Hypothalamus (tissue), 51 donors: ENCODE data around the gene FAM193A.

Source experiments
- DNase-seq, 51 donors: peaks; one replicate each; lab custom pipeline; 2025; lab: John Stamatoyannopoulos, UW

FAM193A gene, protein sequence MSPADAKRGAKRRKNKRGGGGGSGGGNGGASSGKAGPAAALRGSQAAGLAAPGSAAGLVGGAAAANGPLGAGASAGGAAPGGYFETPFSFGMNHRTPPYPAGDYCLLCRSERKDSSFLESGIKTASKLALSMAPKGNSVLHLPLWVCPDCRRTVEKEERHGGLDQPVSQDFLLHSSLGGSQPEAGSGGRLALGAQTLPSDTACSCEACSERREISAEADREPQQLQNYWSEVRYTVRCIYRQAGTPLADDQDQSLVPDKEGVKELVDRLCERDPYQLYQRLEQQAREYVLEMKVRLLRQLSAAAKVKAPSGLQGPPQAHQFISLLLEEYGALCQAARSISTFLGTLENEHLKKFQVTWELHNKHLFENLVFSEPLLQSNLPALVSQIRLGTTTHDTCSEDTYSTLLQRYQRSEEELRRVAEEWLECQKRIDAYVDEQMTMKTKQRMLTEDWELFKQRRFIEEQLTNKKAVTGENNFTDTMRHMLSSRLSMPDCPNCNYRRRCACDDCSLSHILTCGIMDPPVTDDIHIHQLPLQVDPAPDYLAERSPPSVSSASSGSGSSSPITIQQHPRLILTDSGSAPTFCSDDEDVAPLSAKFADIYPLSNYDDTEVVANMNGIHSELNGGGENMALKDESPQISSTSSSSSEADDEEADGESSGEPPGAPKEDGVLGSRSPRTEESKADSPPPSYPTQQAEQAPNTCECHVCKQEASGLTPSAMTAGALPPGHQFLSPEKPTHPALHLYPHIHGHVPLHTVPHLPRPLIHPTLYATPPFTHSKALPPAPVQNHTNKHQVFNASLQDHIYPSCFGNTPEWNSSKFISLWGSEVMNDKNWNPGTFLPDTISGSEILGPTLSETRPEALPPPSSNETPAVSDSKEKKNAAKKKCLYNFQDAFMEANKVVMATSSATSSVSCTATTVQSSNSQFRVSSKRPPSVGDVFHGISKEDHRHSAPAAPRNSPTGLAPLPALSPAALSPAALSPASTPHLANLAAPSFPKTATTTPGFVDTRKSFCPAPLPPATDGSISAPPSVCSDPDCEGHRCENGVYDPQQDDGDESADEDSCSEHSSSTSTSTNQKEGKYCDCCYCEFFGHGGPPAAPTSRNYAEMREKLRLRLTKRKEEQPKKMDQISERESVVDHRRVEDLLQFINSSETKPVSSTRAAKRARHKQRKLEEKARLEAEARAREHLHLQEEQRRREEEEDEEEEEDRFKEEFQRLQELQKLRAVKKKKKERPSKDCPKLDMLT (N-terminal part only)

DNA sequence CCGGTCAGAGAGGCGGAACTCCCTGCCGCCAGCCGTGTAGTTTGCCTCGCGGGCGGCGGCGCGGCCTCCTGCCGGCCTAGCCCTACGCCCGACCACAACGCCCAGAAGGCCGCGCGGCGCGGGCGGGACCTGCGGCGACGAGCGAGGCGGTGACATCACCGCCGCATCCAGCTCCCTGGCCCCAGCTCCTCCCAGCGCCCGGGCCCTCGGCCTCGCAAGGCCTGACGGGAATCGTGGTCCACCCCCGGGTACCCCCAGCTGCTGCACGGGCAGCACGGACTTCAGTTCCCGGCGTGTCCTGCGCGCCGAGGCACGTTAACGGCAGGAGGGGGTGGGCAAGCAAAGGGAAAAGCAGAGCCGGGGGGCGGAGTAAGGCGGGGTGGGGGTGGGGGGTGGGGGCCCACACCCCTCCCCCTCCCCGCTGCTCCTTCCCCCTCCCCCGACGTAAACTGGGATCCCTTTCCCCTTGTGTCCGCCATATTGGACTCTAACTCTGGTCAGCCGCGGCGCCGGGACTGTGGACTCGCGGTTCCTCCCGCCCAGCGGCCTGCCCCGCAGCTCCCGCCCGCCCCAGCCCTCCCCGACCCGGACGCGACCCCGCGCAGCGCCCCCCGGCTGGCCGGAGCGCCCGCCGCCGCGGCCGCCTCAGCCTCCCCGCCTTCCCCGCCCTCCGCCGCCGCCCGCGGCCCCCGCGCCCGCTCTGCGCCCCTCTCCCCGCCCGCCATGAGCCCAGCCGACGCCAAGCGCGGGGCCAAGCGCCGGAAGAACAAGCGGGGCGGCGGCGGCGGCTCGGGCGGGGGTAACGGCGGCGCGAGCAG is at the start of gene FAM193A:
Gene FAM193A (plus strand): TSS at position 455 of the 818 bp plus-strand sequence. CDS start 269 bp downstream, at position 724.
- peak; percentile 62 to 100 (median 99) for DNase-seq

GRCh38 chr4:2486981-2487380 is 49.5 kb upstream of the FAM193A start:
- DNase-seq, result no peak

- DNase-seq, result no peak
These were observed 48.8 kb upstream of the FAM193A start for GRCh38 chr4:2487632-2488031.

DNA sequence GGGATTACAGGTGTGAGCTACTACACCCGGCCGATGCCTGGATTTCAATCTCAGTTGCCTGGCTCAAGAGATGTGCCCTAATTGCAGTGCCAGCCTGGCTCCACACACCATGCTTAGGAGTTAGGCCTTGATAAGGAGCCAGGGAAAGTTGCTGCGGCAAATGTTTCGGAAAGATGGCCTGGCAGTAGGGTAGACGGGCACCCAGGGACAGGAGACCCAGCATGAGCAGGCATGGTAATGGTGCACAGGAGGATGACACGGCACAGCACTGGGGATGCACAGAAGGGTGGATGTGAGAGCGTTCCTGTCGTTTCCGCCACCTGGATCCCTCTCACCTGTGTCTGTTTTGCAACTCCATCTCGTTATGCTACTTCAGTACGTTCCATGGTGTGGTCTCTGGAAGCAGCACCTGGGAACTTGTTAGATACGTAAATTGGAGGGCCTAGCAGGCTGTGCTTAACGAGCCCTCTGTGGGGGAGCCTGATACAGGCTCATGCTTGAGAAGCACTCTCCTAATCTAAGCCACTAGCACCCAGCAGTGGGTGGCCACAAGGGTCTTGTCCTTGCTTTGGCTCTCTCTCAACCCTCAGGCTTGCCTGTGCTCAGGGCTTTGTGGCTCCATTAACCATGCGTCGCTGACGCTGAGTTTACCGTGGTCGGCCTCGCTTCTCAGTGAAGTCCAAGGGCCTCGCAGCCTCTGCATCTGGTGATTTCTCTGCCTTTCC is 47.2 kb upstream of the FAM193A start:
- no peak for DNase-seq

- DNase-seq, result no peak
These were observed 46.5 kb upstream of the FAM193A start for GRCh38 chr4:2489841-2490552.

DNA sequence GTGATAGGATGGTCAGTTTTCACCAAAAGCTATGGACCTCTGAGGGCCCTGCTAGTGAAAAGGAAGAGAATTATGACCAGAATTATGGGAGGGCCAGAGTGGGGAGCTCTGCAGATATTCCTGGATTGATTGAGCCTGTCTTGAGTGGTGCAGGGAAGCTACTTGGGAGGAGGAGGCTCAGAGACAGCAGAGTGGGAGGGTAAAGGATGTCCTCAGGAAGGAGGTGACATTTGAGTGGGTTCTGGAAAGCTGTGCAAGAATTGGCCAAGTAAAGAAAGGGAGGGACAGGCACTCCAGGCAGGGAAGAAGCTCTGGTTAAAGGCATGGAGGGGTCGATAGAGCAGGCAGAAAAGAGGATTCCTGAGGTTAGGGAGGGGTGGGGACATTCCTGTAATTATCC is 43.5 kb upstream of the FAM193A start:
- no peak for DNase-seq

DNA sequence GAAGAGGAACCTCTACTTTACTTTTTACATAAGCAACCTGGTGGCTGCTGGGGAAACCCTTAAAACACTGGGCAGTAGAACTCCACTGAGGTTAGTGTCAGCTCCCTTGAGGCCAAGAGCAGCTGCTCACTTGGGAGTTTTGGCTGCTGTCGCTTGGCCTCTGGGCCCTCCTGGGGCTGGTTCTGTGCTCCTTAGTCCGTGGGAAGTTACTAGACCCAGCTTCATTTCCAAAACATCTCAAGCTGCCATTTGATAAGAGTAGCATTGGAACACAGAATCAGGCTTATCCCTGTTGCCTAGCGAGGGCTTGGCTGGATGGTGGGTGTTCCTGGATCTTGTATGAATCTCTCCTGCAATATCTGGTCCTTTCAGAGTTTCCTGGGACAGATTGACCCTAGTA is 41.5 kb upstream of the FAM193A start:
- DNase-seq, result no peak

DNA sequence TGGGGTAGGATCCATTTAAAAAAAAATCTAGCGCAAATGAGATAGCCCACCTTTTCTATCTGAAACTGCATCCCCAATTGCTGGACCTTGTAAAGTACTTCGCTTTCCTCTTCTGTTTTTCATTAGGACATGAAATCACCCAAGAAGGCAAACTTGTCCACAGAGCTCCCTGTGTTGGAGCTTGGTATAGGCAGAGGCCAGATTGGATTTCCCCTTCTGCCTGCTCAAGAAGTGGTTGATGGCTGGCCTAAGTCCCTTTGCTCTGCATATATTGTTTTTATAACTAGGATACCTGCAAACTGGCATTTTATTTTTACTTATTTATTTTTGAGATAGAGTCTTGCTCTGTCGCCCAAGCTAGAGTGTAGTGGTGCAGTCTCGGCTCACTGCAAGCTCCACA is 39.1 kb upstream of the FAM193A start:
- no peak for DNase-seq

GRCh38 chr4:2497931-2498330 is 38.5 kb upstream of the FAM193A start:
- no peak for DNase-seq

- no peak for DNase-seq
These were observed 35.9 kb upstream of the FAM193A start for GRCh38 chr4:2500547-2500946.

DNA sequence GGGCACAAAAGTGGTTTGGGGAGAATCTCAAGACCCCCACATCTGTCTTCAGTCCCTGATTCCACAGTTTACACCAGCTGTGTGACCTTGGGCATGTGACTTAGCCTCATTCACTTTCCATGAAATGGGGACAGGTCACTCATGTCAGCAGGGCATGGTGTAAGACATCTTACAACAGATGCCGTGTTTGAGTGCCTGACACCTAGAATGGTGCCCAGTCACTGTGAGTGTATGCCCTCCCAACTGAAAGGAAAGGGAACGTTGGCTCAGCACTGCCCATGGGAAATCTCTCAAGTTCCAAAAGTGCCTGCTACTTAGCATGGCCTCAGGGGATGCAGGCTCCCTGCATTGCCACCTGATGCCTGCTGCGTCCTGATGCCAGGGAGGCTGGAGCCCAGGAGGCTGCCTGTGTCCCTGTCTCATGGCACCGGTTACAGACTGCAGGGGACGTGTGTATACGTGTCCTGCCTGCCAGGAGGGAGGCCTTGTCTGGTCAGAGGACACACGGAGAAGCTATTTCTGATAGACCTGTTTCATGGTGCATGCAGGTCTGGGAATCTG is 35.3 kb upstream of the FAM193A start:
- no peak for DNase-seq

DNA sequence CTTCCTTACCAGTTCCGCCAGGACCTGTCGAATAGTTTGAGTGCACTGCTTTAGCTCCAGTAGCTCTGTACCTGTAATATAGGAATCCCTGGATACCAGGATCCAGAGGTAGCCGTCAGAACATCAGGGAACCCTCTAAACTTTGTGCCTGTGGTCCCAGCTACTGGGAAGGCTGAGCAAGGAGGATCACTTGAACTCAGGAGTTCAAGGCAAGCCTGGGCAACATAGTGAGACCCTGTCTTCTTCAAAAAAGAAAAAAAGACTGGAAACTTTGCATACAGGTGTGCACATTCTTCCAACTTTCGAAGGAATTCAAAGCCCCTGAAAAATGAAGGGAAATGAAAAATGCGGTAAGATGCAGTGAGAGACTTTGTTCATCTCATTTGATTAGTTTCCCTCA is 32.6 kb upstream of the FAM193A start:
- DNase-seq, result no peak

DNA sequence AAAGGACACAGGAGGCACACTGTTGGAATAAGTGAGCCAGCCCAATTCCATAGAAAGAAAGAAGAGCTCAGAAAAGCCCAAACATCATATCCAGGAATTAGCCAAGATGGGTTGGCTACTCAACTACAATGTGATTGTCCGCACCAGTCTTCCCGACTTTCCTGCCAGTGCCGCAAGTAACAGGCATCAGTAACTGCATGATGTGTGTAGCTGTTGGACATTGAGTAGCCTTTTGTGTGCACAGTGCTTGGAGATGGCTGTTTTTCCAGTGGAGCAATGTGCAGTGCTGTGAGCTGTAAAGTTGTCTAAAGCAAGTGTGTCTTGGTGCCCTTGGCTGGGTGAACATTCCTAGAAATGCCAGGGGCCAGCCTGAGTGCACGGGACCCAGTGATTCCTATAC is 29.2 kb upstream of the FAM193A start:
- no peak for DNase-seq

DNA sequence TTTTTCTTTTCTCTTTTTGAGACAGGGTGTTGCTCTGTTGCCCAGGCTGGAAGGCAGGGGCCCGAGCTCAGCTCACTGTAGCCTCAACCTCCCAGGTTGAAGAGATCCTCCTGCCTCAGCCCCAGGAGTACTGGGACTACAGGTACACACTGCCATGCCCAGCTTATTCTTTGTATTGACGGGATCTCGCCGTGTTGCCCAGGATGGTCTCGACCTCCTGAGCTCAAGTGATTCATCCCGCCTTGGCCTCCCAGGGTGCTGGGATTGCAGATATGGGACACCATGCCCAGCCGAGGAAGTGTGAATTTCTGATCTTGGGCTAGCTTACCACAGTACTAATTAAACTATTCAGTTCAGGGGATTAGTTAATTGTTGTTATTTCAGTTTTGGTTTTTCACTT is 28.6 kb upstream of the FAM193A start:
- DNase-seq, result no peak

- peak in 1 of 51 donors; percentile 80 for DNase-seq
These were observed 25.8 kb upstream of the FAM193A start for GRCh38 chr4:2510351-2511259.

GRCh38 chr4:2511645-2512131 is 24.8 kb upstream of the FAM193A start:
- peak in 4 of 51 donors; percentile 10 to 32 (median 20) for DNase-seq
